Epithelial cell of esophagus (primary cell): ENCODE data around the gene BRF1.
A peak's percentile ranks its signal among the peaks of the same experiment; 100 is the strongest.

Experiments
- DNase-seq: peaks from one replicate; pipeline ENCODE4 v3.0.0; 2010; ENCODE audit warnings: low read depth
- H3K4me3 ChIP-seq: 2 replicates; pipeline ENCODE4 v1.5.1; 2011; ENCODE audit warnings: mild to moderate bottlenecking, low read length, control low read depth
- CTCF ChIP-seq: IDR thresholded peaks from 2 replicates; pipeline ENCODE4 v1.5.1; 2011; ENCODE audit warnings: low read depth, mild to moderate bottlenecking, low read length, control low read depth, inconsistent platforms; ENCODE audit not compliant: insufficient read depth; ENCODE audit errors: missing control alignments

Gene BRF1

GRCh38 chr14:105207996-105208737 lies 92.6 kb downstream of the BRF1 start:
- TF ChIP-seq CTCF: no peak
- no peak overlapping the region for H3K4me3 ChIP-seq
- no peak for DNase-seq

- H3K4me3 ChIP-seq: no peak overlapping the region
- TF ChIP-seq CTCF: peak; percentile 6
- DNase-seq: no peak
Observed at GRCh38 chr14:105207460-105207901, 93.3 kb downstream of the BRF1 start.

GRCh38 chr14:105206873-105207272 lies 93.9 kb downstream of the BRF1 start:
- no peak for DNase-seq
- no peak overlapping the region for H3K4me3 ChIP-seq
- TF ChIP-seq CTCF: no peak

GRCh38 chr14:105205673-105206208 lies 95.1 kb downstream of the BRF1 start:
- no peak overlapping the region for H3K4me3 ChIP-seq
- no peak for DNase-seq
- TF ChIP-seq CTCF: no peak

GRCh38 chr14:105204931-105205672 lies 95.7 kb downstream of the BRF1 start:
- no peak for TF ChIP-seq CTCF
- no peak overlapping the region for H3K4me3 ChIP-seq
- no peak for DNase-seq

- no peak overlapping the region for H3K4me3 ChIP-seq
- TF ChIP-seq CTCF: no peak
- peak; percentile 65 for DNase-seq
Observed at GRCh38 chr14:105204206-105204930, 96.4 kb downstream of the BRF1 start.
